ENCODE measurements around the gene KRTAP25-1. TPM values are rescaled to one million over a fixed set of nuclear protein-coding genes. Genes with fewer than 3 reads are reported as not detected.

Gene KRTAP25-1, protein sequence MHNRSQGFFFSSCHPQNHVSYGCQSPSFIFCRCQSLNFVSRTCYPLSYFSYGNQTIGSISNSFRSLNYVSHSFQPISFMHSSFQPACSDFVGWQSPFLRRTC
- not detected in 2 replicates for total RNA-seq

DNA sequence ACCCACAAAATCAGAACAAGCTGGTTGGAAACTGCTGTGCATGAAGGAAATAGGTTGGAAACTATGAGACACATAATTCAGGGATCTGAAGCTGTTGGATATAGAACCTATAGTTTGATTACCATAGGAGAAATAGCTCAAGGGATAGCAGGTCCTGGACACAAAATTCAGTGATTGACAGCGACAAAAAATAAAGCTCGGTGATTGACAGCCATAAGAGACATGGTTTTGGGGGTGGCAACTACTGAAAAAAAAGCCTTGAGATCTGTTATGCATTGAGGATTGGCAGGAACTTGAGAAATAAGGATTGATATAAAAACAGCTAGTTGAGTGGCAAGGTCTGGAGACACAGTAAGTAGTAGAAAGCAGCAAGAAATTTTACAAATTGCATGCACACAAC, at the start of gene KRTAP25-1:
Gene KRTAP25-1, minus strand, starts transcription at position 300 of the 400 bp plus-strand sequence. Its CDS starts 24 bp downstream, at position 276.

DNA sequence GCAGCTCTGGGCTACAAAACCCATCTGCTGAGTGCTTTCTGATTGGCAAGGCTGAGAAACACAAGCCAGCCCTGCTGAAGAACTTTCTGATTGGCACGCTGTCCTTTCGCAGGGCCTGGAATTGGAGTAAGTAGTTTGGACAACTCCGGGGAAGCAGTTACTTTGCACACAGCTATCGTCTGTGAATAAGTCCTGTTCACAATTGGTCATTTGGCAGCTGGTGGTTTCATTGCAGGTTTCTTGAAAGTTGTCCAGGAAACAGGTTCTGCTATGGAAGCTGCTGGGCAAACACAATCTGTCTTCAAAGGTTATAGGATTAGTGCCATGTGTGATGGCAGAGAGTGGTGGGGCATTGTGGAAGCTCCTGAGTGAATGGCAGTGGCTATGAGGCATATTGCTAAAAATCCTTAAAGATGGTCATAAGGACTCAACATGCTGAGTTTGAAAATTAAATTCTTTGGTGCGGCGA, 48.0 kb upstream of the KRTAP25-1 start, which contains the start of gene KRTAP27-1:
Gene KRTAP27-1, minus strand, starts transcription at position 419 of the 469 bp plus-strand sequence. Its CDS starts 26 bp downstream, at position 393.

DNA sequence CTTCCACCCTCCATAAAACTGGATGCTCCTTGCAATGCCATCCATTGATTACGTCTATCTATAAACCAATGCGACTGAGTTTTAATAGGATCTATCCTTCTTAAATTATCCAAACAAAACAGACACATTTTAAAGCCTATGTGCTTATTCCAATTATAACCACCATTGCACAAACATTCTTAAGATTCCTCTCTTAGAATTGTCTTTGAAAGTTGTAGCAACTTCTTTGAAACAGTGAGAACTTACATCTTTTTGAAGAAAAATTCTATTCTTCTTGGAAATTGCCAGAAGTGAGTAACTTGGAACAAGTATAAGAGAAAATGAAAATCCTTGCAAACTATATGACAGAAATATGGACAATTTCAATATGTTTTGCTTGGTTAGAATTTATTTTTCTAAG, 30.9 kb upstream of the KRTAP25-1 start, which contains the start of gene KRTAP26-1:
Gene KRTAP26-1, minus strand, starts transcription at position 101 of the 400 bp plus-strand sequence. CDS start 280 bp downstream, outside the sequence.

DNA sequence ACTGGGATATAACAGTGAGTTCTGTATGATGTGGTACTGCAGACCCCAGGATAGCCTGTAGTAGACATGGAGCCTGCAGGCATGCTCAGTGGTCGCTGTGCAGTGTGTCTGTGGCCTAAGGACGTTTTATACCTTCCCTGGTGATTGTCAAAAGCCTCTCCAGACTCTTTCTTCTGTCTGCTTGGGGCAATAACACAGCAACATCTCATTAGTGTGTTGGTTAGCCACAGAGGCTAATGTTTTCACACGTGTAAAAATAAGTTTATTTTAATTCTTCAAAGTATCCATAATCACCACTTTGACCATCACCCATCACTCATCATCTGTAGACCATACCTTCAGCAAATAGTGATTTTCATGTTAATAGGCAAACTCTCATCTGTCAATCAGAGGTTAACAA, 6.5 kb downstream of the KRTAP25-1 start, which contains the start of gene KRTAP24-1:
Gene KRTAP24-1, minus strand, starts transcription at position 101 of the 400 bp plus-strand sequence. Its CDS starts 18 bp downstream, at position 83.

Other genes starting within 250 kb of the KRTAP25-1 start
- gene CLDN17, start 122.7 kb downstream of the KRTAP25-1 start, total RNA-seq = not detected in 2 replicates
- not detected in 2 replicates for gene CLDN8, start 73.4 kb downstream of the KRTAP25-1 start, total RNA-seq
- not detected in 2 replicates for gene KRTAP24-1, start 6.6 kb downstream of the KRTAP25-1 start, total RNA-seq
- not detected in 2 replicates for gene KRTAP26-1, start 30.8 kb upstream of the KRTAP25-1 start, total RNA-seq
- not detected in 2 replicates for gene KRTAP27-1, start 48.2 kb upstream of the KRTAP25-1 start, total RNA-seq
- gene KRTAP23-1, start 59.1 kb upstream of the KRTAP25-1 start, total RNA-seq = not detected in 2 replicates
- not detected in 2 replicates for gene KRTAP13-2, start 82.8 kb upstream of the KRTAP25-1 start, total RNA-seq
- gene KRTAP13-1, start 106.5 kb upstream of the KRTAP25-1 start, total RNA-seq = not detected in 2 replicates
- not detected in 2 replicates for gene KRTAP13-3, start 136.4 kb upstream of the KRTAP25-1 start, total RNA-seq
- not detected in 2 replicates for gene KRTAP13-4, start 140.7 kb upstream of the KRTAP25-1 start, total RNA-seq
- not detected in 2 replicates for gene KRTAP15-1, start 150.8 kb upstream of the KRTAP25-1 start, total RNA-seq
- not detected in 2 replicates for gene KRTAP19-1, start 190.9 kb upstream of the KRTAP25-1 start, total RNA-seq
- not detected in 2 replicates for gene KRTAP19-2, start 197.9 kb upstream of the KRTAP25-1 start, total RNA-seq
- gene KRTAP19-3, start 202.5 kb upstream of the KRTAP25-1 start, total RNA-seq = not detected in 2 replicates
- not detected in 2 replicates for gene KRTAP19-4, start 207.7 kb upstream of the KRTAP25-1 start, total RNA-seq
- gene KRTAP19-5, start 212.6 kb upstream of the KRTAP25-1 start, total RNA-seq = not detected in 2 replicates